Common myeloid progenitor, CD34-positive (primary cell): Measurements from ENCODE around the gene ABCB11.
"Not testable (repeated sequence)": the region's sequence is repeated elsewhere in the genome, so short reads cannot be mapped to it uniquely, and the experiment has no call there.

Experiments used
- CTCF ChIA-PET: fragments of 350-600 bp; sonication (Branson Sonifier 250); formaldehyde crosslinking; loops from one replicate; lab custom pipeline; 2021; ENCODE audit warnings: antibody characterized with exemption; lab: Charles Lee
- POLR2A ChIA-PET: fragments of 350-600 bp; sonication (Branson Sonifier 250); formaldehyde crosslinking; loops from one replicate; lab custom pipeline; 2021; ENCODE audit warnings: antibody characterized with exemption; lab: Charles Lee
- DNase-seq, 3 donors: peaks; one replicate each; pipeline versions ENCODE4 v3.0.0 to v3.0.0-alpha.2; 2013
- H3K27ac ChIP-seq, 2 experiments: 1 replicate in 1 of 2; 2 replicates in 1 of 2; pipeline ENCODE4 v1.7.0; 2013; ENCODE audit warnings: inconsistent platforms in 2 of 2, low read length in 2 of 2, mild to moderate bottlenecking in 2 of 2, low read depth in 1 of 2, moderate library complexity in 1 of 2; ENCODE audit not compliant: severe bottlenecking in 2 of 2, insufficient read depth in 1 of 2, poor library complexity in 1 of 2
- H3K27me3 ChIP-seq, 5 experiments: replicated peaks in 2 of 5; 1 replicate in 3 of 5; 2 replicates in 2 of 5; pipeline versions ENCODE4 v1.6.1 to v1.7.0; 2013; ENCODE audit warnings: low read length in 4 of 5, mild to moderate bottlenecking in 2 of 5, moderate library complexity in 2 of 5, inconsistent platforms in 1 of 5; ENCODE audit not compliant: insufficient read depth in 5 of 5, control insufficient read depth in 4 of 5
- H3K36me3 ChIP-seq, 4 experiments: 1 replicate in 2 of 4; 2 replicates in 2 of 4; pipeline versions ENCODE4 v1.6.1 to v1.7.0; 2013; ENCODE audit warnings: low read length in 3 of 4, control low read depth in 1 of 4, mild to moderate bottlenecking in 1 of 4; ENCODE audit not compliant: control insufficient read depth in 4 of 4, insufficient read depth in 4 of 4
- H3K4me1 ChIP-seq, 4 experiments: 1 replicate in 3 of 4; 2 replicates in 1 of 4; pipeline versions ENCODE4 v1.6.1 to v1.7.1; 2013; ENCODE audit warnings: low read length in 3 of 4, mild to moderate bottlenecking in 3 of 4, control low read depth in 1 of 4, inconsistent platforms in 1 of 4, moderate library complexity in 1 of 4; ENCODE audit not compliant: control insufficient read depth in 4 of 4, insufficient read depth in 4 of 4; ENCODE audit errors: control extremely low read depth in 1 of 4
- H3K4me3 ChIP-seq, 7 experiments: 1 replicate in 4 of 7; 2 replicates in 3 of 7; pipeline versions ENCODE4 v1.5.1 to v1.7.0; 2013; ENCODE audit warnings: mild to moderate bottlenecking in 7 of 7, low read length in 6 of 7, moderate library complexity in 6 of 7, inconsistent platforms in 2 of 7, low read depth in 2 of 7, control low read depth in 1 of 7; ENCODE audit not compliant: insufficient read depth in 4 of 7, control insufficient read depth in 1 of 7; ENCODE audit errors: extremely low read depth in 1 of 7
- H3K9me3 ChIP-seq, 5 experiments: 1 replicate in 4 of 5; 2 replicates in 1 of 5; pipeline versions ENCODE4 v1.6.1 to v1.7.1; 2013; ENCODE audit warnings: low read length in 4 of 5, mild to moderate bottlenecking in 2 of 5, inconsistent platforms in 1 of 5, low read depth in 1 of 5, moderate library complexity in 1 of 5; ENCODE audit not compliant: control insufficient read depth in 4 of 5, insufficient read depth in 2 of 5; ENCODE audit errors: control extremely low read depth in 1 of 5
- WGBS: methylation state at CpG from one replicate; pipeline ENCODE4 v1.1.5; 2013; ENCODE audit not compliant: insufficient coverage; 5-methylcytosine and 5-hydroxymethylcytosine counted together

The ABCB11 gene

GRCh38 chr2:168884975-168885374, 146.1 kb downstream of the ABCB11 start:
- Histone ChIP-seq H3K9me3 (no peaks in the 10 kb centered on the region), H3K36me3 (peaks cover 0 to 26% (median 3%) of the 10 kb centered on the region in 4 experiments), H3K27ac (no peak overlapping the region), H3K27me3 (no peaks in the 10 kb centered on the region), H3K4me1 (peaks cover 7 to 20% (median 8%) of the 10 kb centered on the region in 4 experiments), H3K4me3 (no peak overlapping the region)
- peak in 2 of 3 donors; percentile 5 to 18 for DNase-seq
- 100% methylated on average over 1 of the region's 1 CpG for whole genome bisulfite sequencing
- POLR2A ChIA-PET, result no interaction called here
- CTCF ChIA-PET, result no interaction called here

- H3K27me3 ChIP-seq, H3K27ac ChIP-seq, H3K9me3 ChIP-seq, CTCF ChIA-PET, H3K4me3 ChIP-seq, DNase-seq, POLR2A ChIA-PET: not testable (repeated sequence)
- peaks cover 0 to 17% (median 1%) of the 10 kb centered on the region in 4 experiments for H3K36me3 ChIP-seq
- 96% methylated on average over 9 of the region's 12 CpGs for WGBS
- peaks cover 0 to 17% (median under 1%) of the 10 kb centered on the region in 4 experiments for H3K4me1 ChIP-seq
Observed at GRCh38 chr2:168882163-168882562, 149.0 kb downstream of the ABCB11 start.

- H3K27me3 ChIP-seq, result no peaks in the 10 kb centered on the region
- peaks cover 0 to 4% (median under 1%) of the 10 kb centered on the region in 4 experiments for H3K4me1 ChIP-seq
- ChIA-PET POLR2A (no interaction called here), CTCF (no interaction called here)
- no peak overlapping the region for H3K4me3 ChIP-seq
- 88% methylated on average over 4 of the region's 6 CpGs for WGBS
- no peak for DNase-seq
- no peaks in the 10 kb centered on the region for H3K9me3 ChIP-seq
- peaks cover 5 to 25% (median 7%) of the 10 kb centered on the region in 4 experiments for H3K36me3 ChIP-seq
- H3K27ac ChIP-seq, result no peak overlapping the region
Observed at GRCh38 chr2:168874368-168875054, 156.6 kb downstream of the ABCB11 start.

- peaks cover 3 to 21% (median 7%) of the 10 kb centered on the region in 4 experiments for H3K36me3 ChIP-seq
- DNase-seq, H3K4me3 ChIP-seq, H3K27me3 ChIP-seq, H3K4me1 ChIP-seq, H3K27ac ChIP-seq, POLR2A ChIA-PET, CTCF ChIA-PET, H3K9me3 ChIP-seq: not testable (repeated sequence)
- WGBS, result no CpG with 5 or more reads among the region's 4 CpGs
Observed at GRCh38 chr2:168870824-168871223, 160.3 kb downstream of the ABCB11 start.
